IMR-90 (cell line): ENCODE results near the gene KIAA0513. TPM values are rescaled to one million over a fixed set of nuclear protein-coding genes. Genes with fewer than 3 reads are reported as not detected.

ENCODE experiments used
- ATAC-seq: fragments of 200-7000 bp; cut with Tn5 transposase; 2 replicates; pipeline ENCODE4 v1.9.1; 2020; ENCODE audit warnings: low read depth, mild to moderate bottlenecking, moderate library complexity
- BruUV-seq: library from RNA; stranded (reverse); fragments of 400-500 nt; replicated peaks from 2 replicates; lab custom pipeline; 2021; lab: Mats Ljungman, UMichigan
- CTCF ChIA-PET: fragments of 300-600 bp; formaldehyde crosslinking; extraction: SDS; loops from one replicate; lab custom pipeline; 2021; ENCODE audit warnings: antibody characterized with exemption; lab: Yijun Ruan, JAX
- POLR2A ChIA-PET: fragments of 300-600 bp; sonication (Branson Sonifier 250); formaldehyde crosslinking; loops from one replicate; lab custom pipeline; 2022; ENCODE audit warnings: antibody characterized with exemption; ENCODE audit not compliant: unreplicated experiment; lab: Charles Lee
- DNase-seq: peaks from one replicate; pipeline ENCODE4 v3.0.0; 2013
- H2AFZ ChIP-seq: replicated peaks from 2 replicates; pipeline ENCODE3; 2013; ENCODE audit warnings: low read length, mild to moderate bottlenecking; ENCODE audit not compliant: poor library complexity
- H2AK5ac ChIP-seq: 2 replicates; pipeline ENCODE4 v1.6.1; 2013; ENCODE audit warnings: low read depth, low read length, inconsistent platforms
- H2AK9ac ChIP-seq: replicated peaks from 2 replicates; pipeline ENCODE3; 2013; ENCODE audit warnings: mild to moderate bottlenecking, low read depth, low read length, moderate library complexity; ENCODE audit not compliant: poor library complexity
- H2BK120ac ChIP-seq: 2 replicates; pipeline ENCODE4 v1.6.1; 2013; ENCODE audit warnings: low read depth, low read length, inconsistent platforms
- H2BK15ac ChIP-seq: 3 replicates; pipeline ENCODE4 v1.6.1; 2013; ENCODE audit warnings: low read depth, low read length, inconsistent platforms
- H2BK20ac ChIP-seq: 2 replicates; pipeline ENCODE4 v1.6.1; 2013; ENCODE audit warnings: low read depth, mild to moderate bottlenecking, inconsistent platforms, low read length, moderate library complexity
- H2BK5ac ChIP-seq: 2 replicates; pipeline ENCODE4 v1.6.1; 2013; ENCODE audit warnings: mild to moderate bottlenecking, low read depth, low read length, inconsistent platforms; ENCODE audit not compliant: poor library complexity, severe bottlenecking
- H3K14ac ChIP-seq: replicated peaks from 2 replicates; pipeline ENCODE4 v1.6.1; 2013; ENCODE audit warnings: low read depth, low read length, inconsistent platforms
- H3K18ac ChIP-seq: 2 replicates; pipeline ENCODE4 v1.6.1; 2013; ENCODE audit warnings: low read depth, low read length, control low read depth
- H3K23ac ChIP-seq: 2 replicates; pipeline ENCODE4 v1.6.1; 2013; ENCODE audit warnings: low read depth, low read length, inconsistent platforms
- H3K27ac ChIP-seq: 2 replicates; pipeline ENCODE4 v1.5.1; 2013; ENCODE audit warnings: mild to moderate bottlenecking, control low read depth, low read length; ENCODE audit not compliant: insufficient read depth
- H3K27me3 ChIP-seq: 2 replicates; pipeline ENCODE4 v1.6.1; 2013; ENCODE audit warnings: low read length; ENCODE audit not compliant: control insufficient read depth, insufficient read depth
- H3K36me3 ChIP-seq: 2 replicates; pipeline ENCODE4 v1.6.1; 2013; ENCODE audit warnings: low read length, mixed read lengths; ENCODE audit not compliant: control insufficient read depth, insufficient read depth
- H3K4ac ChIP-seq: 2 replicates; pipeline ENCODE4 v1.6.1; 2013; ENCODE audit warnings: low read depth, low read length, inconsistent platforms
- H3K4me1 ChIP-seq: 2 replicates; pipeline ENCODE4 v1.6.1; 2013; ENCODE audit warnings: low read length, mixed read lengths; ENCODE audit not compliant: control insufficient read depth, insufficient read depth
- H3K4me2 ChIP-seq: 2 replicates; pipeline ENCODE4 v1.6.1; 2013; ENCODE audit warnings: low read depth, mild to moderate bottlenecking, control low read depth, low read length, moderate library complexity
- H3K4me3 ChIP-seq: 2 replicates; pipeline ENCODE4 v1.5.1; 2013; ENCODE audit warnings: low read depth, mild to moderate bottlenecking, control low read depth, low read length, moderate library complexity; ENCODE audit not compliant: insufficient read depth
- H3K56ac ChIP-seq: 2 replicates; pipeline ENCODE4 v1.6.1; 2013; ENCODE audit warnings: low read length, inconsistent platforms; ENCODE audit not compliant: insufficient read depth; ENCODE audit errors: extremely low read depth
- H3K79me1 ChIP-seq, 2 experiments: 2 replicates each; pipeline ENCODE4 v1.6.1; 2013; ENCODE audit warnings: low read length in 2 of 2, inconsistent platforms in 1 of 2, low read depth in 1 of 2
- H3K9ac ChIP-seq: 2 replicates; pipeline ENCODE4 v1.6.1; 2013; ENCODE audit warnings: low read depth, low read length, control low read depth
- H3K9me1 ChIP-seq: 2 replicates; pipeline ENCODE4 v1.6.1; 2013; ENCODE audit warnings: low read length, inconsistent platforms; ENCODE audit not compliant: insufficient read depth
- H3K9me3 ChIP-seq: 2 replicates; pipeline ENCODE4 v1.6.1; 2013; ENCODE audit warnings: low read length; ENCODE audit not compliant: control insufficient read depth, insufficient read depth
- H4K20me1 ChIP-seq: 2 replicates; pipeline ENCODE4 v1.6.1; 2013; ENCODE audit warnings: low read length, inconsistent platforms; ENCODE audit not compliant: insufficient read depth
- H4K5ac ChIP-seq: 2 replicates; pipeline ENCODE4 v1.6.1; 2013; ENCODE audit warnings: mild to moderate bottlenecking, low read depth, low read length, control low read depth
- H4K8ac ChIP-seq, 2 experiments: 2 replicates each; pipeline ENCODE4 v1.6.1; 2013; ENCODE audit warnings: low read depth in 2 of 2, low read length in 2 of 2, control low read depth in 1 of 2, inconsistent platforms in 1 of 2
- H4K91ac ChIP-seq: 2 replicates; pipeline ENCODE4 v1.6.1; 2013; ENCODE audit warnings: low read depth, low read length, inconsistent platforms; ENCODE audit not compliant: insufficient read depth
- BHLHE40 ChIP-seq: fragments of 150-350 bp; IDR thresholded peaks from 2 replicates; pipeline ENCODE4 v1.6.1; 2016; ENCODE audit warnings: mild to moderate bottlenecking, low read depth, low read length
- CEBPB ChIP-seq: IDR thresholded peaks from 2 replicates; pipeline ENCODE4 v1.6.1; 2012; ENCODE audit warnings: low read depth, low read length, improper control_type of control experiment
- MAZ ChIP-seq: IDR thresholded peaks from 2 replicates; pipeline ENCODE4 v1.6.1; 2012; ENCODE audit warnings: low read depth, mild to moderate bottlenecking, low read length, improper control_type of control experiment, moderate library complexity, borderline replicate concordance
- NFE2L2 ChIP-seq: fragments of 150-350 bp; IDR thresholded peaks from 2 replicates; pipeline ENCODE4 v1.6.1; 2016; ENCODE audit warnings: low read depth, mild to moderate bottlenecking, low read length
- RCOR1 ChIP-seq: IDR thresholded peaks from 2 replicates; pipeline ENCODE4 v1.6.1; 2012; ENCODE audit warnings: mild to moderate bottlenecking, low read length, improper control_type of control experiment; ENCODE audit not compliant: insufficient replicate concordance
- USF2 ChIP-seq: fragments of 150-350 bp; IDR thresholded peaks from 2 replicates; pipeline ENCODE4 v1.6.1; 2017; ENCODE audit warnings: mild to moderate bottlenecking, antibody characterized with exemption, low read length, low read depth
- WGBS, 2 experiments: methylation state at CpG; one replicate each; pipeline versions ENCODE4 v1.1.5 to v1.1.7; 2013; ENCODE audit warnings: missing lambda C conversion rate in 2 of 2; ENCODE audit not compliant: insufficient read length in 1 of 2; ENCODE audit errors: extremely low coverage in 2 of 2; 5-methylcytosine and 5-hydroxymethylcytosine counted together
- dilution Hi-C: fragments of 300-500 bp; cut with HindIII; formaldehyde crosslinking; loops from one replicate; pipeline ENCODE4 v1.14.3; 2018; ENCODE audit warnings: low sequenced_read_pairs; ENCODE audit not compliant: unreplicated experiment
- in situ Hi-C: fragments of 300-500 bp; cut with MboI; formaldehyde crosslinking; loops from 3 replicates; pipeline ENCODE4 v1.14.3; 2019; ENCODE audit warnings: low sequenced_read_pairs, inconsistent platforms, mixed read lengths
- intact Hi-C: fragments of 100-400 bp; cut with micrococcal nuclease; formaldehyde crosslinking; loops from 2 replicates; pipeline ENCODE4 v1.10.0; 2022
- polyA plus RNA-seq, 3 experiments: library from polyadenylated mRNA; depleted of rRNA; stranded (reverse); fragments of >200 nt; gene quantifications; 2 replicates each; pipeline ENCODE4 v1.2.3, GENCODE V29; 2012; ENCODE audit warnings: low replicate concordance in 1 of 3
- total RNA-seq: library from RNA; depleted of rRNA; stranded (reverse); fragments of >200 nt; gene quantifications from 2 replicates; pipeline ENCODE4 v1.2.3, GENCODE V29; 2012

Gene KIAA0513
- total and polyA plus RNA-seq, 2 of the 4 experiments (the other 2 are of a cell fraction) = 9.5 TPM

- Histone ChIP-seq H4K20me1 (peaks cover 5% of the 10 kb centered on the region), H3K9ac (no peak within 1 kb of the TSS), H3K36me3 (no peaks in the 10 kb centered on the region), H3K56ac (no peak within 1 kb of the TSS), H3K9me3 (no peaks in the 10 kb centered on the region), H3K4me3 (no peak within 1 kb of the TSS), H2BK20ac (no peak within 1 kb of the TSS), H3K14ac (no peak within 1 kb of the TSS), H2AK9ac (no peak within 1 kb of the TSS), H2BK15ac (no peak within 1 kb of the TSS), H3K4me1 (no peaks in the 10 kb centered on the region; the same call in 1 of the 2 replicates), H4K5ac (no peak within 1 kb of the TSS), H2AFZ (peak within 1 kb of the TSS; percentile 21), H3K23ac (no peak within 1 kb of the TSS), H2BK120ac (no peak within 1 kb of the TSS), H3K18ac (no peak within 1 kb of the TSS), H2BK5ac (no peak within 1 kb of the TSS), H2AK5ac (no peak within 1 kb of the TSS), H3K27ac (no peak within 1 kb of the TSS), H3K4ac (no peak within 1 kb of the TSS), H3K4me2 (no peak within 1 kb of the TSS), H4K8ac (no peak within 1 kb of the TSS), H3K27me3 (peaks cover 2% of the 10 kb centered on the region; the same call in 1 of the 2 replicates), H3K9me1 (no peaks in the 10 kb centered on the region), H3K79me1 (no peaks in the 10 kb centered on the region), H4K91ac (no peak within 1 kb of the TSS)
- TF ChIP-seq BHLHE40 (no peak), CEBPB (no peak), MAZ (no peak), RCOR1 (no peak), NFE2L2 (no peak), USF2 (no peak)
- CTCF ChIA-PET = interaction anchor here (0.8 kb wide), 1 partner anchor 61 kb away, joined by 3 read pairs; no protein-coding TSS in a partner anchor
- no peak for DNase-seq
- intact Hi-C loops = no loop called here
- in situ Hi-C loops = loop anchor here (10.0 kb wide), 1 partner anchor 502 kb away; the partner anchor contains the start of gene GSE1
- POLR2A ChIA-PET = no interaction called here
- ATAC-seq = no peak
- dilution Hi-C loops = no loop called here
- no TSS peak for BruUV-seq
- 67% methylated on average over 6 of the region's 15 CpGs; no CpG with 5 or more reads in 1 of the 2 experiments for WGBS, 2 experiments
These were observed 84.8 kb downstream of the KIAA0513 start, which contains the start of gene CIBAR2 for GRCh38 chr16:85112364-85112763. CIBAR2 (minus strand) TSS chr16:85112472; CDS start chr16:85112352, 120 bp downstream.
